Measurements from ENCODE around the gene ZCCHC13.

GRCh38 chrX:74262452-74263209, 41.3 kb upstream of the ZCCHC13 start:
- TF ChIP-seq CTCF (CRISPR knock-in tag; IDR thresholded peaks at IDR 0.05) = no peak
- TF ChIP-seq KDM6A (CRISPR knock-in tag; IDR thresholded peaks at IDR 0.05; ENCODE audit: low read depth) = no peak
- TF ChIP-seq ZNF83 (CRISPR knock-in tag; IDR thresholded peaks at IDR 0.05; ENCODE audit: borderline replicate concordance) = no peak
- TF ChIP-seq FOSL1 (CRISPR knock-in tag; IDR thresholded peaks at IDR 0.05; ENCODE audit: borderline replicate concordance) = no peak
- no peak for TF ChIP-seq SP2 (CRISPR knock-in tag; IDR thresholded peaks at IDR 0.05)
- no peak for TF ChIP-seq CBFB (CRISPR knock-in tag; IDR thresholded peaks at IDR 0.05)
- no peak for TF ChIP-seq POLR2AphosphoS5 (IDR thresholded peaks at IDR 0.05; ENCODE audit: low read depth, low read length)
- no peak for TF ChIP-seq BRCA1 (CRISPR knock-in tag; IDR thresholded peaks at IDR 0.05)
